Gastroesophageal sphincter (tissue), 3 donors: ENCODE measurements around the gene CD300LG.
A peak's percentile ranks its signal among the peaks of the same experiment; 100 is the strongest.

Experiments used
- POLR2A ChIP-seq, 2 donors: fragments of 450-650 bp; IDR thresholded peaks; one replicate each; pipeline ENCODE4 v1.6.1; 2017; ENCODE audit warnings: antibody characterized with exemption in 2 of 2, mild to moderate bottlenecking in 2 of 2, moderate library complexity in 1 of 2
- TF ChIP-seq, protein P1 (sequence below), 4 experiments: fragments of 200-600 bp in 2 of 4; fragments of 450-650 bp in 2 of 4; sonication (generic) in 1 of 4; IDR thresholded peaks; one replicate each; pipeline ENCODE4 v1.5.1; 2017 to 2019; ENCODE audit warnings: antibody characterized with exemption in 4 of 4, mild to moderate bottlenecking in 2 of 4, moderate library complexity in 2 of 4

DNA sequence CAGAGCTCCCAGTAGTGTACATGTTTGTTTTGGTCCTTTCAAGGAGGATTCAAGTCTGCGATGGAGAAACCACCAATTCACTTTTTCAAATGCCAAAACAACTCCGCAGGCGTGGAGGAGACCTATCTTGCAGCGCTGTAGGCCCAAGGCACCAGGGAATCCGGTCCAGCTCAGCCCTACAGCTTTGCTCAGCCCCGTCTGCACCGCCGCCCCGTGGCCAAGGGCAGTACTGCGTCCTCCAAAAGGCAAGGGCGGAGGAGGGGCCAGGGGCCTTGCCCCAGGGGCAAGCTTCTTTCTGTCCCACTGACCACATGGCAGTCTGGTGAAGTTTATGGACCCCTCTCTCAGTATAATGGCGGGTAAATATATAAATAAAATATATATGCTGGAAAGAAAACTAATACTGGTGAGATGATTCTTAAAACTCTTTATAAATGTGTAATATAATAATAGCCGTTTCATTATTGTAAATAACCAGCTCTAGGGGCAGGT is 709 bp upstream of the CD300LG start:
- TF ChIP-seq, protein P1, sequence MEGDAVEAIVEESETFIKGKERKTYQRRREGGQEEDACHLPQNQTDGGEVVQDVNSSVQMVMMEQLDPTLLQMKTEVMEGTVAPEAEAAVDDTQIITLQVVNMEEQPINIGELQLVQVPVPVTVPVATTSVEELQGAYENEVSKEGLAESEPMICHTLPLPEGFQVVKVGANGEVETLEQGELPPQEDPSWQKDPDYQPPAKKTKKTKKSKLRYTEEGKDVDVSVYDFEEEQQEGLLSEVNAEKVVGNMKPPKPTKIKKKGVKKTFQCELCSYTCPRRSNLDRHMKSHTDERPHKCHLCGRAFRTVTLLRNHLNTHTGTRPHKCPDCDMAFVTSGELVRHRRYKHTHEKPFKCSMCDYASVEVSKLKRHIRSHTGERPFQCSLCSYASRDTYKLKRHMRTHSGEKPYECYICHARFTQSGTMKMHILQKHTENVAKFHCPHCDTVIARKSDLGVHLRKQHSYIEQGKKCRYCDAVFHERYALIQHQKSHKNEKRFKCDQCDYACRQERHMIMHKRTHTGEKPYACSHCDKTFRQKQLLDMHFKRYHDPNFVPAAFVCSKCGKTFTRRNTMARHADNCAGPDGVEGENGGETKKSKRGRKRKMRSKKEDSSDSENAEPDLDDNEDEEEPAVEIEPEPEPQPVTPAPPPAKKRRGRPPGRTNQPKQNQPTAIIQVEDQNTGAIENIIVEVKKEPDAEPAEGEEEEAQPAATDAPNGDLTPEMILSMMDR (IDR thresholded peaks at IDR 0.05): peak in 3 of 4 experiments; percentile 93 to 99 (median 98)
- no peak for TF ChIP-seq POLR2A (IDR thresholded peaks at IDR 0.05)
